Prostate gland (tissue), 2 donors: ENCODE data around the gene MYRF.

Experiments
- POLR2A ChIP-seq: fragments of 450-650 bp; IDR thresholded peaks from one replicate; pipeline ENCODE4 v1.6.1; 2016; ENCODE audit warnings: antibody characterized with exemption, mild to moderate bottlenecking
- TF ChIP-seq, protein P1 (sequence below), 4 experiments: fragments of 200-600 bp in 2 of 4; fragments of 450-650 bp in 2 of 4; sonication (generic) in 2 of 4; IDR thresholded peaks; 1 replicate in 3 of 4; 2 replicates in 1 of 4; pipeline ENCODE4 v1.5.1; 2016 to 2019; ENCODE audit warnings: antibody characterized with exemption in 4 of 4, mild to moderate bottlenecking in 2 of 4, moderate library complexity in 2 of 4

DNA sequence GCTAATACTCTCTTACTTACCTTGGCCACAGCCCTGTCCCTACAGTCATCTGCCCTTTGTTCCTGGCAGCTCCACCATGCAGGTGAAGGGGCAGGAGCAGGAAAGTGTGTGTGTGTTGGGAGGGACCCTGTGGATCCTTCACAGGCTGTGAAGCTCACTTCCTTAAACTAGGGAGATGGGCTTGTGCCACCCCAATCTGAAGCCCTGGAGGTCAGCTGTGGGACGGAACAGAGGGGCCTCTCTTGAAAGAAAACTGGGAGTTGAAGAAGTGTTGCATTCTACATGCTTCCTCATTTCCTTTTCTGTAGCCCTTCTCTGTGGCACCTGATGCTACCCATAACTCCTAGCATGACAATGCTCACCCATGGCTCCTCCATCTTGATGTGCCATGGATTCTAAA is 52.7 kb downstream of the MYRF start:
- TF ChIP-seq POLR2A: no peak
- TF ChIP-seq, protein P1, sequence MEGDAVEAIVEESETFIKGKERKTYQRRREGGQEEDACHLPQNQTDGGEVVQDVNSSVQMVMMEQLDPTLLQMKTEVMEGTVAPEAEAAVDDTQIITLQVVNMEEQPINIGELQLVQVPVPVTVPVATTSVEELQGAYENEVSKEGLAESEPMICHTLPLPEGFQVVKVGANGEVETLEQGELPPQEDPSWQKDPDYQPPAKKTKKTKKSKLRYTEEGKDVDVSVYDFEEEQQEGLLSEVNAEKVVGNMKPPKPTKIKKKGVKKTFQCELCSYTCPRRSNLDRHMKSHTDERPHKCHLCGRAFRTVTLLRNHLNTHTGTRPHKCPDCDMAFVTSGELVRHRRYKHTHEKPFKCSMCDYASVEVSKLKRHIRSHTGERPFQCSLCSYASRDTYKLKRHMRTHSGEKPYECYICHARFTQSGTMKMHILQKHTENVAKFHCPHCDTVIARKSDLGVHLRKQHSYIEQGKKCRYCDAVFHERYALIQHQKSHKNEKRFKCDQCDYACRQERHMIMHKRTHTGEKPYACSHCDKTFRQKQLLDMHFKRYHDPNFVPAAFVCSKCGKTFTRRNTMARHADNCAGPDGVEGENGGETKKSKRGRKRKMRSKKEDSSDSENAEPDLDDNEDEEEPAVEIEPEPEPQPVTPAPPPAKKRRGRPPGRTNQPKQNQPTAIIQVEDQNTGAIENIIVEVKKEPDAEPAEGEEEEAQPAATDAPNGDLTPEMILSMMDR (IDR thresholded peaks at IDR 0.05): no peak
